ENCODE data around the gene UCKL1.

Gene UCKL1

GRCh38 chr20:63979557-63980316, 23.5 kb upstream of the UCKL1 start, which contains the start of gene SAMD10:
TSS of gene SAMD10 (minus strand) at chr20:63979642. CDS start at chr20:63979467, 175 bp downstream.
- TF ChIP-seq CTCF (IDR thresholded peaks at IDR 0.05) = peak; percentile 7
- no peaks in the 10 kb centered on the region for H3K27me3 ChIP-seq (ENCODE audit: control insufficient read depth, insufficient read depth, low read length)
- peak within 1 kb of the TSS; percentile 99 for H2AFZ ChIP-seq
- H3K27ac ChIP-seq = peak within 1 kb of the TSS; percentile 90
- H3K4me1 ChIP-seq = peaks cover 11% of the 10 kb centered on the region
- peak within 1 kb of the TSS; percentile 72 for H3K4me2 ChIP-seq (ENCODE audit: low read length)
- H3K9me3 ChIP-seq (ENCODE audit: control insufficient read depth, low read length) = no peaks in the 10 kb centered on the region
- H3K79me2 ChIP-seq = peaks cover 7% of the 10 kb centered on the region
- peak within 1 kb of the TSS; percentile 73 for H3K4me3 ChIP-seq (ENCODE audit: low read depth, low read length)
- H3K9ac ChIP-seq = peak within 1 kb of the TSS; percentile 25
- H3K36me3 ChIP-seq (ENCODE audit: control insufficient read depth, insufficient read depth, low read length) = no peaks in the 10 kb centered on the region

DNA sequence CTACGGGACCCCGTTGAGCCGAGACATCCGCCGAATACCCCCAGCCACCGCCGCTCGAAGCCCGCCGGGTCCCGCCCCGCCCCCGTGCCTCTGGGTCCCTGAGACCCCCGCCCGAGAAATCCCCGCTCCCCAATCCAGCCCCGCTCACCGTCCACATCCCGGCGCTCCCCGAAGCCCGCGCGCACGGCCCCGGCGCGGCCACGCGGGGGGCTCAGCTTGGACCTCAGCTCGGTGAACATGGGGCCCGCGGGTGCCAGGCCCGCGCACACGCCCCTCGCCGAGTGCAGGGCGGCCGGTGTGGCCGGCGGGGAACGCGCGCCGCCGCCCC, 23.0 kb upstream of the UCKL1 start:
- H3K4me1 ChIP-seq = peaks cover 11% of the 10 kb centered on the region
- H3K36me3 ChIP-seq (ENCODE audit: control insufficient read depth, insufficient read depth, low read length) = no peaks in the 10 kb centered on the region
- peak overlapping the region; percentile 63 for H3K4me3 ChIP-seq (ENCODE audit: low read depth, low read length)
- peak overlapping the region; percentile 72 for H3K4me2 ChIP-seq (ENCODE audit: low read length)
- H3K9me3 ChIP-seq (ENCODE audit: control insufficient read depth, low read length) = no peaks in the 10 kb centered on the region
- no peak for TF ChIP-seq CTCF (IDR thresholded peaks at IDR 0.05)
- H3K27ac ChIP-seq = peak overlapping the region; percentile 90
- H2AFZ ChIP-seq = peak overlapping the region; percentile 56
- H3K79me2 ChIP-seq = peaks cover 7% of the 10 kb centered on the region
- no peaks in the 10 kb centered on the region for H3K27me3 ChIP-seq (ENCODE audit: control insufficient read depth, insufficient read depth, low read length)
- H3K9ac ChIP-seq = peak overlapping the region; percentile 25

DNA sequence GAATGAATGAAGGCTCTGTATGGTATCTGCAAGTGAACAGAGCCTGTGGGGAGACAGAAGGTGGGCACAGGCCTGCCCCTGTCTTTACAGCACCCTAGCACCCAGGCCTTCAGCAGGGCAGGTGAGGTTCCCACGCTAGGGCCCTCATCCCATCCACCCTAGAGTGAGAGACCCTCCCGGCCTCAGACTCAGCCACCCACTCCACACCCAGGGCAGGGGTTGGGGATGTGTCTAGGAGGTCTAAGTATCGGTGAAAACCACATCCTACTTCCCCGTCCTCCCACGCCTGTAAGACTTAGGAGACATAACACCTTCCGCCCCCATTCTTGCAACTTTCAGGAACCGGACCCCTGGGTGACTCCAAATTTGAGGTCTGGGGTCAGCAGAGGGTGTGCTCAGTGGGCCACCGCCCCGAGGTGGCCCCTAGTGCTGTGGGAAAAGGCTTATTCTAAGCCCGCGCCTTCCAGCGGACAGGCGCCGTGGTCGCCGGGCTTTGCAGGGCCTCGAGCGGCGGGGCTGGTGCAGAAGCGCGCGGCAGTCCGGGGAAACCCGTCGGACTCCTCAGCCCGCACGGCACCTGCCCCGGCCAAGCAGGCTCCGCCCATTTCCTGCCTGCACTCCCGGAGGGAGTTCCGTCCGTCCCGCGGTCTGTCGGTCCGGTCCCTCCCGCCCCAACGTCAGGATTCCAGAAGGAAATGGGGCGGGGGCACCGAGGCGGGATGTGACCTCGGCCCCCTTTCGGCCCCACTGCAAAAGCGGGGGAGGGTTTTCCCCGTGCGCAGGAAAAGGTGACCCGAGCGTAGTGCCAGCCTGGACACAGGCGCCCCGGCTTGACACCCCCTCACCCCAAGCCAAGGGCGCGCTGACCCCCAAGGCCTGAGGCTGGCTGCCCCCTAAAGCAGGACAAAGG, 22.4 kb upstream of the UCKL1 start:
- Histone ChIP-seq H3K4me1 (peaks cover 11% of the 10 kb centered on the region), H3K36me3 (ENCODE audit: control insufficient read depth, insufficient read depth, low read length) (no peaks in the 10 kb centered on the region), H3K9ac (peak overlapping the region; percentile 25), H3K27me3 (ENCODE audit: control insufficient read depth, insufficient read depth, low read length) (no peaks in the 10 kb centered on the region), H3K27ac (peak overlapping the region; percentile 90), H3K9me3 (ENCODE audit: control insufficient read depth, low read length) (no peaks in the 10 kb centered on the region), H3K79me2 (peaks cover 7% of the 10 kb centered on the region), H3K4me2 (ENCODE audit: low read length) (peak overlapping the region; percentile 72), H2AFZ (peak overlapping the region; percentile 56), H3K4me3 (ENCODE audit: low read depth, low read length) (peak overlapping the region; percentile 63)
- TF ChIP-seq CTCF (IDR thresholded peaks at IDR 0.05) = no peak

DNA sequence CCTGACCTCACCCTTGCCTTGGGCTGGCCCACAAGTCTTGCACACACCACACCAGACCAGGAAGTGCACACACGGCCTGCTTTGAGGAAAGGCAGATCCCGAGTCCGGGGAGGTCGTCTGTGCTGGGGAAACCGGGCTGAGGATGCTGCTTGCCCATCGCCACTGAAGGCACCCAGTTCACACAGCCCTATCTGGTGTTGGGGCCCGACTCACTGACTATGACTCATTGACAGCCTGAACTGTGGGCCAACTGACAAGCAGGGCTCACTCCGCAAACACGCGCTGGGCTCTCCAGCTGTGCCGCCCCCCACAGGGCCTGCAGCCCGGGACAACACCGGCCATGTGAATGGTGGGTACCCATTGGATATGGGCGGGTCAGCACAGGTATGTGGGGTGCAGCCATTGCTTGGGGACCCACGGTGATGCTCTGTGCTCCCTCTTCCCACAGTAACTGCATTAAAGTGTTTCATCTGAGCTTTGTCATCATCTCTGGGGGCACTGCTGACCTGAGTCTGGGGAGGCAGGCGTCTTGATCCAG, 21.6 kb upstream of the UCKL1 start:
- H3K4me1 ChIP-seq = peaks cover 11% of the 10 kb centered on the region
- H3K36me3 ChIP-seq (ENCODE audit: control insufficient read depth, insufficient read depth, low read length) = no peaks in the 10 kb centered on the region
- no peaks in the 10 kb centered on the region for H3K9me3 ChIP-seq (ENCODE audit: control insufficient read depth, low read length)
- H3K27ac ChIP-seq = no peak overlapping the region
- no peaks in the 10 kb centered on the region for H3K27me3 ChIP-seq (ENCODE audit: control insufficient read depth, insufficient read depth, low read length)
- no peak overlapping the region for H3K4me2 ChIP-seq (ENCODE audit: low read length)
- H3K4me3 ChIP-seq (ENCODE audit: low read depth, low read length) = no peak overlapping the region
- TF ChIP-seq CTCF (IDR thresholded peaks at IDR 0.05) = no peak
- H2AFZ ChIP-seq = no peak overlapping the region
- H3K79me2 ChIP-seq = peaks cover 6% of the 10 kb centered on the region
- H3K9ac ChIP-seq = no peak overlapping the region
